ENCODE results near the gene PLBD2. TPM values are rescaled to one million over a fixed set of nuclear protein-coding genes. Genes with fewer than 3 reads are reported as not detected.

PLBD2 gene
- total and polyA plus RNA-seq, 9 of the 15 experiments (the other 6 are each of a cell fraction or from before 2014, with no cell fraction given): 2.4 to 37.4 (median 6.0) TPM

GRCh38 chr12:113422030-113422885 is 63.9 kb downstream of the PLBD2 start, which contains the start of gene SDSL (continued):
- TF ChIP-seq JUND (IDR thresholded peaks at IDR 0.05; ENCODE audit: borderline replicate concordance, low read depth, low read length) (peak; percentile 99), JUND (tag; IDR thresholded peaks at IDR 0.05; ENCODE audit: borderline replicate concordance, low read depth, low read length) (peak; percentile 97), NFRKB (IDR thresholded peaks at IDR 0.05; ENCODE audit: low read depth) (peak; percentile 83; the same call in 1 of the 2 replicates), DMBX1 (CRISPR knock-in tag; IDR thresholded peaks at IDR 0.05; ENCODE audit: borderline replicate concordance) (peak; percentile 24; the same call in 1 of the 2 replicates), CEBPG (CRISPR knock-in tag; IDR thresholded peaks at IDR 0.05) (no peak), CEBPG (tag; conservative IDR thresholded peaks at IDR 0.05 in 1 of 2, IDR thresholded peaks at IDR 0.05 in 1 of 2) (no peak), TBP (optimal IDR thresholded peaks at IDR 0.05; ENCODE audit: low read depth, low read length) (peak; percentile 75), FOSL1 (tag; conservative IDR thresholded peaks at IDR 0.05) (peak; percentile 99), TAF1 (IDR thresholded peaks at IDR 0.05; ENCODE audit: control insufficient read depth, extremely low read depth, insufficient read depth, low read length, severe bottlenecking) (peak; percentile 80), ZNF76 (CRISPR knock-in tag; IDR thresholded peaks at IDR 0.05; ENCODE audit: borderline replicate concordance) (no peak), FOXK2 (conservative IDR thresholded peaks at IDR 0.05 in 1 of 2, IDR thresholded peaks at IDR 0.05 in 1 of 2; ENCODE audit: low read depth in 2 of 2) (peak; percentile 28 to 74; a peak in 2 of 4 replicates), TOE1 (IDR thresholded peaks at IDR 0.05; ENCODE audit: borderline replicate concordance) (peak; percentile 59; the same call in 1 of the 2 replicates), TOE1 (CRISPR knock-in tag; IDR thresholded peaks at IDR 0.05; ENCODE audit: borderline replicate concordance, low read depth) (no peak), EGR1 (conservative IDR thresholded peaks at IDR 0.05) (peak; percentile 30; the same call in 1 of the 2 replicates), RNF2 (IDR thresholded peaks at IDR 0.05) (peak; percentile 68; the same call in 1 of the 2 replicates), HMBOX1 (IDR thresholded peaks at IDR 0.05) (0 out of 2 replicates have a peak, but pooled peaks have one; percentile 26), PRPF4 (IDR thresholded peaks at IDR 0.05; ENCODE audit: insufficient read depth, low read depth, low read length, poor library complexity, severe bottlenecking) (no peak), HCFC1 (IDR thresholded peaks at IDR 0.05; ENCODE audit: low read depth, low read length) (0 out of 2 replicates have a peak, but pooled peaks have one; percentile 29), AFF4 (CRISPR knock-in tag; IDR thresholded peaks at IDR 0.05) (0 out of 2 replicates have a peak, but pooled peaks have one; percentile 26)
- TF ChIP-seq, protein P1, sequence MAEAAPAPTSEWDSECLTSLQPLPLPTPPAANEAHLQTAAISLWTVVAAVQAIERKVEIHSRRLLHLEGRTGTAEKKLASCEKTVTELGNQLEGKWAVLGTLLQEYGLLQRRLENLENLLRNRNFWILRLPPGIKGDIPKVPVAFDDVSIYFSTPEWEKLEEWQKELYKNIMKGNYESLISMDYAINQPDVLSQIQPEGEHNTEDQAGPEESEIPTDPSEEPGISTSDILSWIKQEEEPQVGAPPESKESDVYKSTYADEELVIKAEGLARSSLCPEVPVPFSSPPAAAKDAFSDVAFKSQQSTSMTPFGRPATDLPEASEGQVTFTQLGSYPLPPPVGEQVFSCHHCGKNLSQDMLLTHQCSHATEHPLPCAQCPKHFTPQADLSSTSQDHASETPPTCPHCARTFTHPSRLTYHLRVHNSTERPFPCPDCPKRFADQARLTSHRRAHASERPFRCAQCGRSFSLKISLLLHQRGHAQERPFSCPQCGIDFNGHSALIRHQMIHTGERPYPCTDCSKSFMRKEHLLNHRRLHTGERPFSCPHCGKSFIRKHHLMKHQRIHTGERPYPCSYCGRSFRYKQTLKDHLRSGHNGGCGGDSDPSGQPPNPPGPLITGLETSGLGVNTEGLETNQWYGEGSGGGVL (CRISPR knock-in tag; IDR thresholded peaks at IDR 0.05): no peak

Measured in K562 (cell line).